ENCODE results near the gene LARGE2.

GRCh38 chr11:45921561-45922424 lies 663 bp upstream of the LARGE2 start:
- TF ChIP-seq POLR2AphosphoS5 (IDR thresholded peaks at IDR 0.05), result no peak
- no peak for TF ChIP-seq POLR2A (IDR thresholded peaks at IDR 0.05)

Data from transverse colon (tissue), 3 donors.